ENCODE measurements around the gene HRAS.

HRAS gene

GRCh38 chr11:554428-555226 is 19.3 kb upstream of the HRAS start:
- no peak overlapping the region for H3K4me3 ChIP-seq (ENCODE audit: low read depth, low read length)
- TF ChIP-seq CTCF (IDR thresholded peaks at IDR 0.05; ENCODE audit: low read depth, low read length): no peak

- no peak overlapping the region for H3K4me3 ChIP-seq (ENCODE audit: low read depth, low read length)
- TF ChIP-seq CTCF (IDR thresholded peaks at IDR 0.05; ENCODE audit: low read depth, low read length): no peak
These were observed 18.6 kb upstream of the HRAS start for GRCh38 chr11:553988-554340.

- TF ChIP-seq CTCF (IDR thresholded peaks at IDR 0.05; ENCODE audit: low read depth, low read length): no peak
- no peak overlapping the region for H3K4me3 ChIP-seq (ENCODE audit: low read depth, low read length)
These were observed 18.0 kb upstream of the HRAS start for GRCh38 chr11:553083-553987.

- no peak overlapping the region for H3K4me3 ChIP-seq (ENCODE audit: low read depth, low read length)
- TF ChIP-seq CTCF (IDR thresholded peaks at IDR 0.05; ENCODE audit: low read depth, low read length): no peak
These were observed 16.2 kb upstream of the HRAS start for GRCh38 chr11:551596-551995.

- H3K4me3 ChIP-seq (ENCODE audit: low read depth, low read length): no peak overlapping the region
- no peak for TF ChIP-seq CTCF (IDR thresholded peaks at IDR 0.05; ENCODE audit: low read depth, low read length)
These were observed 15.8 kb upstream of the HRAS start for GRCh38 chr11:551131-551530.

GRCh38 chr11:550746-551085 is 15.3 kb upstream of the HRAS start:
- no peak for TF ChIP-seq CTCF (IDR thresholded peaks at IDR 0.05; ENCODE audit: low read depth, low read length)
- no peak overlapping the region for H3K4me3 ChIP-seq (ENCODE audit: low read depth, low read length)

Measured in WI38 (cell line).